Fibroblast of lung (primary cell): ENCODE results near the gene HIVEP3. TPM values are rescaled to one million over a fixed set of nuclear protein-coding genes. Genes with fewer than 3 reads are reported as not detected.

ENCODE experiments used
- DNase-seq, 2 donors: peaks; one replicate each; pipeline versions ENCODE4 v3.0.0 to v3.0.0-alpha.2; 2010; ENCODE audit warnings: low read depth in 2 of 2
- H2AFZ ChIP-seq: 2 replicates; pipeline ENCODE4 v1.5.1; 2012; ENCODE audit warnings: low read length, control low read depth, inconsistent platforms
- H3K27ac ChIP-seq: 2 replicates; pipeline ENCODE4 v1.5.1; 2011; ENCODE audit warnings: low read length, control low read depth; ENCODE audit not compliant: insufficient read depth
- H3K27me3 ChIP-seq: 2 replicates; pipeline ENCODE4 v1.5.1; 2011; ENCODE audit warnings: mild to moderate bottlenecking, low read length; ENCODE audit not compliant: control insufficient read depth, insufficient read depth
- H3K36me3 ChIP-seq: 2 replicates; pipeline ENCODE4 v1.5.1; 2011; ENCODE audit warnings: low read length; ENCODE audit not compliant: control insufficient read depth, insufficient read depth
- H3K4me1 ChIP-seq: 2 replicates; pipeline ENCODE4 v1.5.1; 2011; ENCODE audit warnings: low read length; ENCODE audit not compliant: control insufficient read depth, insufficient read depth; ENCODE audit errors: extremely low read depth
- H3K4me2 ChIP-seq: 2 replicates; pipeline ENCODE4 v1.5.1; 2011; ENCODE audit warnings: low read length, control low read depth; ENCODE audit not compliant: insufficient read depth; ENCODE audit errors: extremely low read depth
- H3K4me3 ChIP-seq, 4 experiments: fragments of 200-600 bp in 1 of 4; sonication (generic) in 1 of 4; replicated peaks in 1 of 4; 2 replicates each; pipeline ENCODE4 v1.5.1; 2011 to 2016; ENCODE audit warnings: low read length in 4 of 4, low read depth in 3 of 4, mild to moderate bottlenecking in 3 of 4, control low read depth in 2 of 4, inconsistent platforms in 1 of 4, mixed read lengths in 1 of 4; ENCODE audit not compliant: insufficient read depth in 1 of 4; ENCODE audit errors: control extremely low read depth in 1 of 4
- H3K79me2 ChIP-seq: 2 replicates; pipeline ENCODE4 v1.5.1; 2012; ENCODE audit warnings: mild to moderate bottlenecking, low read length, inconsistent platforms; ENCODE audit not compliant: control insufficient read depth, insufficient read depth
- H3K9ac ChIP-seq: 2 replicates; pipeline ENCODE4 v1.5.1; 2011; ENCODE audit warnings: mild to moderate bottlenecking, low read length, control low read depth; ENCODE audit not compliant: insufficient read depth
- H3K9me3 ChIP-seq: 2 replicates; pipeline ENCODE4 v1.5.1; 2012; ENCODE audit warnings: low read depth, low read length; ENCODE audit not compliant: control insufficient read depth, insufficient read depth
- H4K20me1 ChIP-seq: 2 replicates; pipeline ENCODE4 v1.5.1; 2011; ENCODE audit warnings: low read length; ENCODE audit not compliant: control insufficient read depth, insufficient read depth; ENCODE audit errors: extremely low read depth
- EZH2 ChIP-seq: IDR thresholded peaks from 2 replicates; pipeline ENCODE4 v1.5.1; 2012; ENCODE audit warnings: low read length, control low read depth, mild to moderate bottlenecking; ENCODE audit errors: missing control alignments
- polyA plus RNA-seq, 2 donors: library from polyadenylated mRNA; depleted of rRNA in 1 of 2; stranded (reverse) in 1 of 2; unstranded in 1 of 2; fragments of >200 nt; gene quantifications; 2 replicates each; pipeline ENCODE4 v1.2.1, GENCODE V29; 2011 to 2012; ENCODE audit warnings: missing spikeins in 1 of 2
- total RNA-seq: library from RNA; depleted of rRNA; stranded (reverse); fragments of >200 nt; gene quantifications from 2 replicates; pipeline ENCODE4 v1.2.1, GENCODE V29; 2014
- TF ChIP-seq, protein P1 (sequence below), 2 donors: IDR thresholded peaks in 1 of 2; conservative IDR thresholded peaks in 1 of 2; 1 replicate in 1 of 2; 2 replicates in 1 of 2; pipeline ENCODE4 v1.5.1; 2011 to 2012; ENCODE audit warnings: low read length in 2 of 2, control low read depth in 1 of 2, inconsistent platforms in 1 of 2, low read depth in 1 of 2, mild to moderate bottlenecking in 1 of 2

HIVEP3 gene
- total and polyA plus RNA-seq, 2 donors (not counting 1 experiment from before 2014, with no cell fraction given): 0.83 to 3.2 TPM

DNA sequence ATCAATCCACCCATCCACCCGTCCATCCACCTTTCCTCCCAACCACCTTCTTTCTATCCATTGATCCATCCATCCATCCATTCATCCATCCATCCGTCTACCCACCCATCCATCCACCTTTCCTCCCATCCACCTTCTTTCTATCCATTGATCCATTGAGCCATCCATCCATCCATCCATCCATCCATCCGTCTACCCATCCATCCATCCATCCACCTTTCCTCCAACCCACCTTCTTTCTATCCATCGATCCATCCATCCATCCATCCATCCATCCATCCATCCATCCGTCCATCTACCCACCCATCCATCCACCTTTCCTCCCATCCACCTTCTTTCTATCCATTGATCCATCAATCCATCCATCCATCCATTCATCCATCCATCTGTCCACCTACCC, 429.2 kb downstream of the HIVEP3 start:
- Histone ChIP-seq H3K36me3 (no peaks in the 10 kb centered on the region), H3K27ac (no peak overlapping the region), H3K27me3 (no peaks in the 10 kb centered on the region), H3K79me2 (no peaks in the 10 kb centered on the region), H3K4me3 (no peak overlapping the region), H4K20me1 (no peaks in the 10 kb centered on the region), H2AFZ (no peak overlapping the region), H3K4me1 (peaks cover 6% of the 10 kb centered on the region), H3K9me3 (no peaks in the 10 kb centered on the region), H3K4me2 (no peak overlapping the region), H3K9ac (no peak overlapping the region)
- no peak for TF ChIP-seq EZH2
- TF ChIP-seq, protein P1, sequence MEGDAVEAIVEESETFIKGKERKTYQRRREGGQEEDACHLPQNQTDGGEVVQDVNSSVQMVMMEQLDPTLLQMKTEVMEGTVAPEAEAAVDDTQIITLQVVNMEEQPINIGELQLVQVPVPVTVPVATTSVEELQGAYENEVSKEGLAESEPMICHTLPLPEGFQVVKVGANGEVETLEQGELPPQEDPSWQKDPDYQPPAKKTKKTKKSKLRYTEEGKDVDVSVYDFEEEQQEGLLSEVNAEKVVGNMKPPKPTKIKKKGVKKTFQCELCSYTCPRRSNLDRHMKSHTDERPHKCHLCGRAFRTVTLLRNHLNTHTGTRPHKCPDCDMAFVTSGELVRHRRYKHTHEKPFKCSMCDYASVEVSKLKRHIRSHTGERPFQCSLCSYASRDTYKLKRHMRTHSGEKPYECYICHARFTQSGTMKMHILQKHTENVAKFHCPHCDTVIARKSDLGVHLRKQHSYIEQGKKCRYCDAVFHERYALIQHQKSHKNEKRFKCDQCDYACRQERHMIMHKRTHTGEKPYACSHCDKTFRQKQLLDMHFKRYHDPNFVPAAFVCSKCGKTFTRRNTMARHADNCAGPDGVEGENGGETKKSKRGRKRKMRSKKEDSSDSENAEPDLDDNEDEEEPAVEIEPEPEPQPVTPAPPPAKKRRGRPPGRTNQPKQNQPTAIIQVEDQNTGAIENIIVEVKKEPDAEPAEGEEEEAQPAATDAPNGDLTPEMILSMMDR (conservative IDR thresholded peaks at IDR 0.05 in 1 of 2, IDR thresholded peaks at IDR 0.05 in 1 of 2; ENCODE audit: low read depth in 1 of 2, low read length in 2 of 2): no peak
- no peak for DNase-seq

DNA sequence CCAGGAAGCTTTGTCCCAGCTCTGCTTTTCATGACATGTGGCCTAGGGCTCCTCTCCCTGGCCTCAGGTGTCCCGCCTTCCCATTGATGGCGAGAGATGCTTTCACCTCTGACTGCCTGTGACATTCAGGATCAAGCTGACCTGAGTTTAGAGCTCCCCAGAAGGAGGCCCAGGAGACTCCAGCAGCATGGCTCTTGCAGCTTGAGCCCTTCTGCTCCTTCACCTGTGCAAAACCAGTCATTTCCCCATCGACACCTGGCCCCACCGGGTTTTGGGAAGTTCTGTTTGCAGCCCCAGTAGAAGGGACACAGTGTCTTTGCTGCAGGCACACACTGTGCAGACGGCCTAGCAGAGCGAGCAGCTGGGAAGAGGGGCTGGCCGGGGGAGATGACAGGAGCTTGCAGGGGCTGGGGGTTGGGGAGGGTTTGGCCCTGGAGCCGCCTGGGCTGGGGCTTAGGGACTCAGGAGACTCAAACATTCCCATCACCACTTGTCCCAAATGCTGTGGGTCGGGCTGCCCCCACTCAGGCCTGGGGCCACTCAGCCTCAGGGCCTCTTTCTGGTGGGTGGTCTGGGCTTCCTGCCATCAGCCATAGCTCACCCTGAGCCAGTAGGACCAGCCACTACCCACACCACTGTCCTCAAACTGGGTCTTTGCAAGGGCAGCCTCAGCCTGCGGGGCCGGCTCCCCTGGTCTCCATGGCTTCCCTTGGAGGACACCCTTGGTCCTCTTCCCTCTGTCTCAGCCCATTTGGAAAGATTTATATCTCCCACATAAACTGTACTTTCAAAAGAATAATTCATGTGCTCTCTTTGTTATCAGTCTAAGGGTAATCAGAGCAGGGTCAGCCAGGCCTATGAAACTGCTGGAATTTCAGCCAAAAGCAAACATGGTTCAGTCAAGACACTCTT, 430.4 kb downstream of the HIVEP3 start:
- Histone ChIP-seq H3K79me2 (no peaks in the 10 kb centered on the region), H3K4me1 (peaks cover 6% of the 10 kb centered on the region), H3K27ac (no peak overlapping the region), H4K20me1 (no peaks in the 10 kb centered on the region), H3K9me3 (no peaks in the 10 kb centered on the region), H3K36me3 (no peaks in the 10 kb centered on the region), H3K9ac (no peak overlapping the region), H3K27me3 (no peaks in the 10 kb centered on the region), H3K4me2 (no peak overlapping the region), H3K4me3 (no peak overlapping the region), H2AFZ (no peak overlapping the region)
- no peak for TF ChIP-seq EZH2
- TF ChIP-seq, protein P1 (conservative IDR thresholded peaks at IDR 0.05 in 1 of 2, IDR thresholded peaks at IDR 0.05 in 1 of 2; ENCODE audit: low read depth in 1 of 2, low read length in 2 of 2): no peak
- no peak for DNase-seq

DNA sequence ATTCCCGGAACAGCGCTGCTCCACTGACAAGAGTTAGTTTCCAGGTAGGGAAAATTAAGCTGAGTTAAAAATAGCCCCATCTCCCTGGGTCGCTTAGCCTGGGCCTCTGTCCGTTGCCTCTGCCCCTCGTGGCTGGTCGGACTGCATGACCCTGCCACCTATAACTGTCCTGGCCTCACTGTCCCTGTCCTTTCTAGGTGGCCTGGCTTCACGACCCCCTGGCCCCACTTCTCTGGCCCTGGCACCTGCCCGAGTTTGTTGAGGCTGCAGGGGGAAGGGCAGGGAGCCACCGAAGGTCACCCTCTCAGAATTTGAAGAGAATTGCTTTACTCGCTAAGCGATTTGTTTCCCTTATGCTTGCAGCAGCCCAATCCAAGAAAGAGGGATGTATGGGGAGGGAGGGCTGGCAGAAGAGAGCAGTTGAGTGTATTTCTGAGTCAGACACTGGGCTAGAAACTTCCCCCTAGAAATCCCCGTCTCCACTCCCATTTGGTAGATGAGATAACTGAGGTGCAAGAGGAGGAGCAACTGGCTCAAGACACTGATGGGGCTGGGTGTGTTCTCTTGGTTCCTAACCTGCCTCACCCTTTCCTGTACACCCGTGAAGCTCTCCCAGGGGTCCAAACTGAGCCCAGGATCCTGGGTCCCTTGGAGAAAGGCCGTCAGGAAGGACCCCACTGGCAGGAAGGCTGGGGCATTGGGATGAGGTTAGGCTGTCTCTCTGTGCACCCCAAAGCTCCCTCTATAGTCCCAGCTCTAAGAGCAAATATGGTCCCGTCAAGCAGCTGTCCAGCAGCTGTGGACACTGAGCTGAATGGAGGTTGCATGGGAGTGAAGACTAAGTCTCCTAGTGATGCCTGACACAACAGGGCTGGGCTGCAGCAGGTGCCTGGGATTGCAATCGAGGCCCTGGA, 431.3 kb downstream of the HIVEP3 start:
- Histone ChIP-seq H3K4me2 (no peak overlapping the region), H3K27me3 (no peaks in the 10 kb centered on the region), H3K4me1 (no peaks in the 10 kb centered on the region), H4K20me1 (no peaks in the 10 kb centered on the region), H2AFZ (no peak overlapping the region), H3K79me2 (no peaks in the 10 kb centered on the region), H3K9me3 (no peaks in the 10 kb centered on the region), H3K27ac (no peak overlapping the region), H3K36me3 (no peaks in the 10 kb centered on the region), H3K4me3 (no peak overlapping the region), H3K9ac (no peak overlapping the region)
- peak; percentile 52 to 76 for DNase-seq
- TF ChIP-seq, protein P1 (conservative IDR thresholded peaks at IDR 0.05 in 1 of 2, IDR thresholded peaks at IDR 0.05 in 1 of 2; ENCODE audit: low read depth in 1 of 2, low read length in 2 of 2): no peak
- no peak for TF ChIP-seq EZH2
